NCI-H146 (cell line): ENCODE measurements around the gene SLC7A14.

Source experiments
- DNase-seq: peaks from one replicate; lab custom pipeline; 2025; lab: John Stamatoyannopoulos, UW

Gene SLC7A14

GRCh38 chr3:170496868-170497140, 89.1 kb downstream of the SLC7A14 start:
- DNase-seq, result no peak

DNA sequence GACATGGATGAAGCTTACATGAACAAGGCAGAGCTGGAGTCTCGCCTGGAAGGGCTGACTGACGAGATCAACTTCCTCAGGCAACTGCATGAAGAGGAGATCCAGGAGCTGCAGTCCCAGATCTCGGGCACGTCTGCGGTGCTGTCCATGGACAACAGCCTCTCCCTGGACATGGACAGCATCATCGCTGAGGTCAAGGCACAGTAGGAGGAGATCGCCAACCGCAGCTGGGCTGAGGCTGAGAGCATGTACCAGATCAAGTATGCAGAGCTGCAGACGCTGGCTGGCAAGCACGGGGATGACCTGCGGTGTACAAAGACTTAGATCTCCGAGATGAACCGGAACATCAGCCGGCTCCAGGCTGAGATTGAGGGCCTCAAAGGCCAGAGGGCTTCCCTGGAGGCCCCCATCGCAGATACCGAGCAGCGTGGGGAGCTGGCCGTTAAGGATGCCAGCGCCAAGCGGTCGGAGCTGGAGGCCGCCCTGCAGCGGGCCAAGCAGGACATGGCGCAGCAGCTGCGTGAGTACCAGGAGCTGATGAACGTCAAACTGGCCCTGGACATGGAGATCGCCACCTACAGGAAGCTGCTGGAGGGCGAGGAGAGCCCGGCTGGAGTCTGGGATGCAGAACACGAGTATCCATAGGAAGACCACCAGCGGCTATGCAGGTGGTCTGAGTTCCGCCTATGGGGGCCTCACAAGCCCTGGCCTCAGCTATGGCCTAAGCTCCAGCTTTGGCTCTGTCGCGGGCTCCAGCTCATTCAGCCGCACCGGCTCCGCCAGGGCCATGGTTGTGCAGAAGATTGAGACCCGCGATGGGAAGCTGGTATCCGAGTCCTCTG, 89.6 kb downstream of the SLC7A14 start:
- DNase-seq, result no peak

DNA sequence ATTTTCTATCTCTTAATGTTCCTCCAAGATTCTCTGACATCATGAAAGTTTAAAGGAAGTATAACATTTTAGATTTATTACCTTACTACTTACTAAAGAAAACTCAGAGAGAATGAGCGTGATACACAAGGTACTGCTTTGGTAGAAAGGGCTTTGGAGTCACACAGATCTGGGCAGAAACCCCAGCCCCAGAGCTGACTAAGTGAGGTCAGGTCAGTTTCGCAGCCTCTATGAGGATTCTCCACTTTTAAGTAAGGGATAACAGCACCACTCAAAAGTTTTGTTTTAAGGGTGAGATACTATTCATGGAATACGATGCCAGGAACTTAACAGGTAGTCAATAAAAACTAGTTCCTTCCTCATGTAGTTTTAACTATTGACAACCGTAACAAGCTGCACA, 91.1 kb downstream of the SLC7A14 start:
- no peak for DNase-seq

DNA sequence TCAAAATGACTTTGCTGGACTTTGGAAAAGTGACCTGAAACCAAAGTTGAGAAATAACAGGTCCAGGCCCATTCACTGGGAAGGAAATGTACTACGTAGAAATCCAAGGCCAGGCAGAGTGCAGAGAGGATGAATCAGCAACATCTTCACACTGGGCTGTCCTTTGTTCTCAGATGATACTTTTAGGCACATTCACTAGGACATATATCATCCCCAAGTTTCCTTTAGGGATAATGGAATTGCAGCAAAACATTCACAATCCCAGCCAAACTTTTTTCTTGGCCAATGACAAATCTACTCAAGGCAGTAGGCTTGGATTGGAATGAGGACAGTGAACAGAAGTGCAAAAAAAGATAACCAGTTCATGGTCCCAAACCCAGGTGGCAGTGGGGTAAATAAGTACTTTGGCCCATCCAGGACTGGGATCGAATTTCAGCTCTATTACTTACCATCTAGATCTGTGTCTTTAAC, 92.1 kb downstream of the SLC7A14 start:
- DNase-seq, result no peak

DNA sequence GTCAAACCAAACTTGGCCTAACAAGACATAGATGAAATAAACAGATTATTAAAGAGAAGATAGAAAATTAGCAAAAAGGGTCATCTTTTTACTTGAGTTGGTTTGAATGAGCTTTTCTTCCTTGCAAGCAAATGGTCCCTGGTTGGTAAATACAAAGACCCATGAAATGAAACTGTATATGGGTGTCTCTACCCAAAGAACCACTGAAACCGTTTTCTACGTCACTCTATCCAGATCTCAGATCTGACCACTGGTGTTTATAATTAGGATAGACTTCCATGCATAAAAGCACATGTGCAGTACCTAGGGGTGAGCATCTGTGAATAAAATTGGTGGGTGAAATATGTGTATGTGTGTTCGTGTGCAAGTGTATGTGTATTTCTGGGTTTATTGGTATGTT, 94.0 kb downstream of the SLC7A14 start:
- no peak for DNase-seq

DNA sequence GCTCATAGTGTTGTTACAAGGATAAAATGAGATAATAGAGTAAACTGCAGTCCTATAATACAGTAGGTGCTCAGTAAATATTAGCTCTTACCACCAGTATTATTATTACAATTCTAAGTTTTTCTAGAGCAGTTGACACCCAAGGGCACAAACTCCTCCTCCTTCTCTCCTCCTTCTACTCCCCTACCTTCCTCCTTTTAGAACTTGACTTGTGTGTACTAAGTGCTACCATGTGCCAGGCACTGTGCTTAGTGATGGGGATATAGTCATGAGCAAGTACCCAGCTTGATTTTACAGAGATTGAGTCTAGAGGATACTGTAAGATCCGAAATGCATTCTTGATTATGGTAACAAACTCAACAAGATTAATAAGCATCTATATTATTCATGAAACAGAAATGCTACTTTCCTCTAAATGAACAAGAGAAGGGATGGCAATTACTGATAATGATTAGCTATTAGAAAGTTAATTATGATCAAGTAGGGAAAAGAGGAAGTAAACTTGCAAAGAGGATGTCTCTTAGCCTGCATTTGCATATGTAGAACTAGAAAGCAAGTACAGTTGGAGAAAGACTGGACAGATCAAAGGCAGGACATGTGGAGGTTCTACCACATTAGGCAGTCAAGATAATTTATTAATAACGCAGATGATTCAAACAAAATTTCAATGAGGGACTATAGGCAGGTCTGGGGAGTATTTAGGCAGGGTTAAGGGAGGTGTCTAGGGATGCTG, 94.9 kb downstream of the SLC7A14 start:
- DNase-seq, result no peak

- DNase-seq, result no peak
Measured at GRCh38 chr3:170488802-170489201, 97.1 kb downstream of the SLC7A14 start.

DNA sequence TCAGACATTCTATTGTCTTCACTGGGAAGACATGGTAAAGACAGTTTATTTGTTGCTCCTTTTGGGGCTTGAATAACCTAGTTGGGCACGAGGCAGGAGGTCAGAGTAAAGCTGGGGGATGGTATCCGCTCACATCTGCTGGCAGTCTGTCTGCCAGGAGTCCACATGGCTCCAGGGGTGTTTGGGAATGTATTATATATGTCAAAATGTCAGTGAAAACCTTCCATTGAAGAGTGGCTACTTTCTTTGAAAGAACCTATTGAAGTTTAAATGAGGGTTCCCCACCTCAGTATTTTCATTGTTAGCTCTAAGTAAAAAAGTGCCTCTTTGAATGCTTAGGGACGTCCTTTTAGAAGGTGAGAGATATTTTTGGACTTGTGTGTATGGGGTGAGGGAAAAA, 98.8 kb downstream of the SLC7A14 start:
- DNase-seq, result no peak

- DNase-seq, result no peak
Measured at GRCh38 chr3:170486398-170486797, 99.5 kb downstream of the SLC7A14 start.

- DNase-seq, result no peak
Measured at GRCh38 chr3:170485696-170486095, 100.2 kb downstream of the SLC7A14 start.

DNA sequence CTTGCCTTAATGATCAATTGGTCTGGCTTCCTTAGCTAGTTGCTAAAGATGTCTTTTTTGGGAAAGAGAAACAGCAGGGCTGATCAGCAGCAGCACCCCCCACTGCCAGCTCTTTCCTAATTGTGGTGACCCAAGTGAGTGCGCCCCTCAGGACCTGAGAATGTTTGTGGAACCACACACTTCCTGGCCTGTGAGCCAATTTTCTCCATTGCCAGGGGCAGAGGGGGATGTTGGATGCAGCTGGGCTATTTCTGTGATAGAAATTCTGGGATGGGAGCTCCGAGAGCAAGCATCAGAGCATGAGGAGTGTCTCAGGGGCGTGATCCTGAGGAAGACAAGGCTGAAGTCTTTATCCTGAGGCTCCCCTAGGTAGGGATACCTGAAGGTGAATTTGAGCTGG, 100.6 kb downstream of the SLC7A14 start:
- DNase-seq, result no peak

DNA sequence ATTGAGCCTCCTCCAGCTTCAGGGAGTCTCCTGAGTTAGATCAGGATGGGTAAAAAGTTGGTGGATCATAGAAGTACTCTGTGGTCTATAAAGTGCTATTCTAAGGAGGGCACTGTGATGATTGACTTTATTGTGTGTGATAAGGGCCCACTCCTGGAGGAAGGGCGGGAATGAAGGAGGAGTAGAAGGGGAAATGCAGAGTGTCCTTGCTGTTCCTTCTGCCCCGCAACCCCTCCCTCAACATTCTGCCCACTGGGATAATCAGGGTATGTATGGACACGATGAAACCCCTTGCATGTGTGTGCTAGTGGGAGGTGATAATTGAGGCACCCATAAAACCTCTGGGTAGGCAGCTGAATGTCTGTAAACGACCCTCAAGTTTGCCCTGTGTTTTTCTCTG, 101.0 kb downstream of the SLC7A14 start:
- DNase-seq, result no peak

DNA sequence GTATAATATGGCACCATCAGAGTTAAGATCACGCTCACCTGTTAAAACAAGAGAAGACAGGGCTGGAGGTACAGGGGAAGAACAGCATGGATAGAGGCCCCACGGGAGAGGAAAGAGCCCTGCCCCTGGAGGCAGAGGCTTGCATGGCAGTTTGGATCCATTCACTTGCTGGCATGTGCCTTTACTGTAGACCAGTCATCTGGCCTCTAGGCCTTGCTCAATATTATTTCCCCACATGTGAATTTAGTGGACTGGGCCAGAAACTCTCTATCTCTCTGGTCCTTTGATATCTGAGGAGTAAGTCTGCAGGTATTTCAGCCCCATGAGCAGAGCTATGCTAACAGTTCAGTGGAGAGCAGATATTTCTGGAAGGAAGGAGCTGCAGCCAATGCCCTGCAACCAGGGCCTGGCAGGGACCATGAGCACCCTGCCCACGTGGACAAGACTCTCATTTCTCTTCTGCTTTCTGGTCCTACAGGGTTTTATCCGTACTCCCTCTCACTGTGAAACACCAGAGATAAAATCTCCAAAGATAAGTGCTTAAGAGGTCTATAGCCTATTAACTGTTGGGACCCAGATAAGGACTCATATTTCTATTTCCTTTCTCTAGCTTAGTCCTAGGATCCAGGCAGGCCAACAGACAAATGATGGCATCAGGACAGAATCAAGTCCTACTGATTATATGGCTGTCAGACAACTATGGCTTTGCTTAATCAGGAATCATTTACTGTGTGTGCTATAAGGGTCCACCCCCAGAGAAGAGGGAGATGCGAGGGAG, 102.2 kb downstream of the SLC7A14 start:
- DNase-seq, result no peak

DNA sequence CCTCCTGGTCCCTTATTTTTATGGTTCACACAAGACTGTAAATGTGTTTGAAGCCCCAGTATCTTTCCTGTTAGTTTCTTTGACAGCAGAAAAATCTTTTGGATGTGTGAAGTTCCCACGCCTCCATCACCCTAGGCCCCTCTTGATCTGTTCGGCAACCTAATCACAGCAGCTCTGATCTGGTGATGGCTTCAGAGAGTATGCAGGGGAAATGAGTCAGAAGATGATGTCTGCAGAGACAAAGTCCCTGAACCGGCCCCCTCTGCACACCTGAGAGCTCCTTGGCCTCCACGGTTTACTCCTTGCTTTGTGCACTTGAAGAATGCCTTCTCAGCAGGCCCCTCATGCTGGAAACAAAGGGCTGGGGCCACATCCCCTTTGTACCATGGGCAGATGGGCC, 103.7 kb downstream of the SLC7A14 start:
- no peak for DNase-seq

DNA sequence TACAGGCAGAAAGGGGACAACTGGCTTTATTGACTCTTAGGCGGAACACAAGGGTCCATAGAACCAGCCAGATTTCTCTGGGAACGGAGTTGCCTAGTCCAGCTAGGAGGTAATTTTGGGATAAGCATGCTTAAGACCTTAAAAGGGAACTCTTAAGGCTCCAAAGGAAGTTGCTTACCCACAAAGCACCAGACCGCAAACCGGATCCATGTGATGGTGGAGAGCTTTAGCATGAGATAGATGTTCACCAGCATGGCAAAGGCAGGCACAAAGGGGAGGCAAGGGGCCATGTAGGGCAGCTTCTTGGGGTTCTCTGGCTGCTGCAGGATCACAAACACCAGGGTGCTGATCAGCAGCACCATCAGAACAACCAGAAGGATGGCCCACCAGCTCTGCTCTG, 105.8 kb downstream of the SLC7A14 start:
- no peak for DNase-seq

GRCh38 chr3:170477395-170477794, 108.5 kb downstream of the SLC7A14 start:
- no peak for DNase-seq

- no peak for DNase-seq
Measured at GRCh38 chr3:170476291-170476690, 109.6 kb downstream of the SLC7A14 start.

DNA sequence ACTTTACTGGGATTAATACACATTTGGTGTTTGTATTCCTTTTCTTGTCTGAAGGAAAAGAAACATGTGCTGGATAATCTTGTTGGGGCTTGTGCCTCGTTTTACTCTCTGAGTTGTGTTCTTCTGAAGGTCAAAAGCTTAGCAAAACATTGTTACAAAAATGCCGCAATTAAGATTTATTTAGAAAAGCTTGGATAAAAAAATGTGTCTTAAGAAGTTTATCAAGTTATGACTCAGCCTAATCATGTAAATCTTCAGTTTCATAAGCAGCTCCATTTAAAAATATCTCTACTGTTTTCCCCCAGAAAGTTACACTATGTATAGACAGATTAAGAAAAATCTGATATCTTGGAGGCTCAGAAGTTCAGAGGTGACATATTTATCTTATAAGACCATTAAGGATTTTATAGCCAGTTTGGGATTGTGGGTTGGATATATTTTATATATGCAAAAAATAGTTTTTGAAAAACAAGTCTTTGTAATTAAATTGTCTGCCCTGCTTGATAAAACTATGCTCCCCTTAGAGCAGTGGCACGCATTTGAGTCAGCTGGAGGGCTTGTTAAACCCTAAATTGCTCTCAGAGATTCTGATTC, 110.7 kb downstream of the SLC7A14 start:
- no peak for DNase-seq

DNA sequence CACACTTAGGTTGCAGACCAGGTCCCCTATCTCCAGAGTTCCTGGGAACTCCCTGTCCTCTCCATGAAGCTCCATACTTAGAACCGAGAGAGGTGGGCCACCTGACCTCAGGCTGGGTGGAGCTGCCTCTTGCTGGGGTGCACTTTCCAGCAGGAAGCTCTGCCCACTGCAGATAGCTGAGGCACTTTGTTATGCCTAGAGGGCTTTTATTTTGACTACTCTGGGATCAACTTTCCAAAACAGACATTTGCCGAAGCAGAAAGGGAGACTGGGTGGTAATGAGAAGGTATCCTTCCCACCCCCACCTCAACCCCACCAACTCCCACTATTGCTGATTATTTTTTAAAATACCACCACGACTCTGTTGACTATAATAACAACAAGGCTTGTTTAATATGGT, 112.5 kb downstream of the SLC7A14 start:
- no peak for DNase-seq

- DNase-seq, result no peak
Measured at GRCh38 chr3:170471149-170471548, 114.7 kb downstream of the SLC7A14 start.

GRCh38 chr3:170470063-170471016, 115.5 kb downstream of the SLC7A14 start:
- no peak for DNase-seq
